ENCODE data around the gene ZNF319. TPM values are rescaled to one million over a fixed set of nuclear protein-coding genes. Genes with fewer than 3 reads are reported as not detected.

Gene ZNF319
- total and polyA plus RNA-seq, 10 of the 15 experiments (the other 5 are each of a cell fraction or from before 2014, with no cell fraction given) = 0.29 to 7.4 (median 1.7) TPM

DNA sequence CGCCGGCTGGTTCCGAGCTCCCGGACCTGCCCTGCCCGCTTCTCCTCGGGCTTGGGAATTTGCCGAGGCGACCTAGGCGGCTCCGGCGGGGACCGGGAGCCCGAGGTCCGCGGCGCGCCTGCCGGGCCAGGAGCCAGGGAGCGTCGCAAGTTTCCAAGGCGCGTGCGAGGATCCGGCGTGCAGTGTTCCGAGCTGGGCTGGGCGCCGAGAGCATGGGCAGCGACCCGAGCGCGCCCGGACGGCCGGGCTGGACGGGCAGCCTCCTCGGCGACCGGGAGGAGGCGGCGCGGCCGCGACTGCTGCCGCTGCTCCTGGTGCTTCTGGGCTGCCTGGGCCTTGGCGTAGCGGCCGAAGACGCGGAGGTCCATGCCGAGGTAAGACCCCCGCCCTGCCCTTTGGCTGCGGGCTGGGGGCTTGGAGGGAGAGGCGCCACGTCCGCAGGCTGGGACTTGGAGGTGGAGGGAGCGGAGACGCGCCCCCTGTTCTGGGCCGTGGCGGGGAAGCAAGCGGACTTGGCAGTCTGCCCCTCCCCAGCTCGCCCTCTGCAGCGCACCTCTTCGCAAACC lies 25.8 kb upstream of the ZNF319 start (continued):
- TF ChIP-seq, protein P1, sequence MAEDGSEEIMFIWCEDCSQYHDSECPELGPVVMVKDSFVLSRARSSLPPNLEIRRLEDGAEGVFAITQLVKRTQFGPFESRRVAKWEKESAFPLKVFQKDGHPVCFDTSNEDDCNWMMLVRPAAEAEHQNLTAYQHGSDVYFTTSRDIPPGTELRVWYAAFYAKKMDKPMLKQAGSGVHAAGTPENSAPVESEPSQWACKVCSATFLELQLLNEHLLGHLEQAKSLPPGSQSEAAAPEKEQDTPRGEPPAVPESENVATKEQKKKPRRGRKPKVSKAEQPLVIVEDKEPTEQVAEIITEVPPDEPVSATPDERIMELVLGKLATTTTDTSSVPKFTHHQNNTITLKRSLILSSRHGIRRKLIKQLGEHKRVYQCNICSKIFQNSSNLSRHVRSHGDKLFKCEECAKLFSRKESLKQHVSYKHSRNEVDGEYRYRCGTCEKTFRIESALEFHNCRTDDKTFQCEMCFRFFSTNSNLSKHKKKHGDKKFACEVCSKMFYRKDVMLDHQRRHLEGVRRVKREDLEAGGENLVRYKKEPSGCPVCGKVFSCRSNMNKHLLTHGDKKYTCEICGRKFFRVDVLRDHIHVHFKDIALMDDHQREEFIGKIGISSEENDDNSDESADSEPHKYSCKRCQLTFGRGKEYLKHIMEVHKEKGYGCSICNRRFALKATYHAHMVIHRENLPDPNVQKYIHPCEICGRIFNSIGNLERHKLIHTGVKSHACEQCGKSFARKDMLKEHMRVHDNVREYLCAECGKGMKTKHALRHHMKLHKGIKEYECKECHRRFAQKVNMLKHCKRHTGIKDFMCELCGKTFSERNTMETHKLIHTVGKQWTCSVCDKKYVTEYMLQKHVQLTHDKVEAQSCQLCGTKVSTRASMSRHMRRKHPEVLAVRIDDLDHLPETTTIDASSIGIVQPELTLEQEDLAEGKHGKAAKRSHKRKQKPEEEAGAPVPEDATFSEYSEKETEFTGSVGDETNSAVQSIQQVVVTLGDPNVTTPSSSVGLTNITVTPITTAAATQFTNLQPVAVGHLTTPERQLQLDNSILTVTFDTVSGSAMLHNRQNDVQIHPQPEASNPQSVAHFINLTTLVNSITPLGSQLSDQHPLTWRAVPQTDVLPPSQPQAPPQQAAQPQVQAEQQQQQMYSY (CRISPR knock-in tag; IDR thresholded peaks at IDR 0.05) = no peak
- TF ChIP-seq IKZF2 (IDR thresholded peaks at IDR 0.05) (no peak), BMI1 (IDR thresholded peaks at IDR 0.05; ENCODE audit: borderline replicate concordance) (no peak), RCOR1 (conservative IDR thresholded peaks at IDR 0.05; ENCODE audit: low read depth, low read length) (no peak), ESRRA (IDR thresholded peaks at IDR 0.05; ENCODE audit: low read length) (no peak), RUNX3 (IDR thresholded peaks at IDR 0.05; ENCODE audit: low read length) (no peak)

DNA sequence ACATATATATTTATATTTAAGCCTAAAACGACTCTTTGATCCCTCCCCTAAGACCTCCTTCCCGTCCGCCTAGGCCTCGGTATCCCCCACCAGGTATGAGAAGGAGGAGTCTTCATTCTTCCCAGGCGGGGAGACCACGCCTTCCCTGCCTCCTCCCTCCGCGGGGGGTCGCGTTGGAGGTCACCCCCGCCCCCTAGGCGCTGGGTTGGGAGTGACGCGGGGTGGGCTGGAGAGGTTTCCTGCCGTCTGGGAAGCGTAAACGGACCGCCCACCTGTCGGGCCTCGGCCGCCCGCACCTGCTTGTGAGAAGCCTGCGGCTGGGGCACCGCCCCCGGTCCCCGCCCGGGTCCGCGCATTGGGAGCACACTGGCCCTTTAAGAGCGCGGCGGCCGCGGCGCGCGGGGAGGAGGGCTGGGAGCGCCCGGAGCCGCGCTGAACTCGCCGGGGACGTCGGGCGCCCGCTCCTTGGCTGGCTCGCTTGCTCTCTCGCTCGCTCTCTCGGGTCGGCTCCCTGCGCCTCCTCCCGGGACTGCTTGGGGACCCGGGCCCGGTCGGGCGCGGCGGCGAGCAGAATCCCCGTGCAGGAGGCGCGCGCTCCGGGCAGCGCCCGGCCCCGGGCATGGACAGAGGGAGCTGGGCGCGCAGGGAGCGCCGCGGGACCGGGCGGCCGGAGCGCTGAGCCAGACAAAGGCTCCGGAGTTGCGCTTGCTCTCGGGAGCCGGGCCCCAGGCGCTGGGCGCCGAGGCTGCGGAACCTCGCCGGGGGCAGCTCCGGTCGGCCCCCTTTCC lies 25.1 kb upstream of the ZNF319 start, which contains the start of gene MMP15:
Gene MMP15, plus strand, starts transcription at position 404 of the 788 bp plus-strand sequence. CDS start 597 bp downstream, outside the sequence.
- ATAC-seq = peak; percentile 80
- H3K27ac ChIP-seq (ENCODE audit: control insufficient read depth, insufficient read depth) = no peak within 1 kb of the TSS
- peak in 1 of 2 experiments; percentile 29; a peak in 1 of 4 replicates for TF ChIP-seq BHLHE40 (IDR thresholded peaks at IDR 0.05; ENCODE audit: borderline replicate concordance in 1 of 2, low read depth in 2 of 2, low read length in 1 of 2)
- TF ChIP-seq ZNF622 (IDR thresholded peaks at IDR 0.05) = no peak
- TF ChIP-seq, protein P2, sequence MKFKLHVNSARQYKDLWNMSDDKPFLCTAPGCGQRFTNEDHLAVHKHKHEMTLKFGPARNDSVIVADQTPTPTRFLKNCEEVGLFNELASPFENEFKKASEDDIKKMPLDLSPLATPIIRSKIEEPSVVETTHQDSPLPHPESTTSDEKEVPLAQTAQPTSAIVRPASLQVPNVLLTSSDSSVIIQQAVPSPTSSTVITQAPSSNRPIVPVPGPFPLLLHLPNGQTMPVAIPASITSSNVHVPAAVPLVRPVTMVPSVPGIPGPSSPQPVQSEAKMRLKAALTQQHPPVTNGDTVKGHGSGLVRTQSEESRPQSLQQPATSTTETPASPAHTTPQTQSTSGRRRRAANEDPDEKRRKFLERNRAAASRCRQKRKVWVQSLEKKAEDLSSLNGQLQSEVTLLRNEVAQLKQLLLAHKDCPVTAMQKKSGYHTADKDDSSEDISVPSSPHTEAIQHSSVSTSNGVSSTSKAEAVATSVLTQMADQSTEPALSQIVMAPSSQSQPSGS (IDR thresholded peaks at IDR 0.05; ENCODE audit: low read length) = no peak
- no peak for TF ChIP-seq ZNF384 (IDR thresholded peaks at IDR 0.05; ENCODE audit: borderline replicate concordance, low read depth, low read length)
- TF ChIP-seq CBX5 (IDR thresholded peaks at IDR 0.05; ENCODE audit: low read depth) = no peak
- TF ChIP-seq LARP7 (IDR thresholded peaks at IDR 0.05) = peak; percentile 70
- 0 out of 2 replicates have a peak, but pooled peaks have one; percentile 33 for TF ChIP-seq DPF2 (IDR thresholded peaks at IDR 0.05)
- TF ChIP-seq ATF7 (IDR thresholded peaks at IDR 0.05; ENCODE audit: low read depth) = no peak
- TF ChIP-seq GATAD2B (conservative IDR thresholded peaks at IDR 0.05; ENCODE audit: low read depth) = peak; percentile 50; the same call in 1 of the 2 replicates
- TF ChIP-seq HDAC6 (IDR thresholded peaks at IDR 0.05; ENCODE audit: unreplicated experiment) = peak; percentile 85

More for the DNA sequence above, 25.1 kb upstream of the ZNF319 start, which contains the start of gene MMP15:
- Histone ChIP-seq H4K20me1 (ENCODE audit: control insufficient read depth, insufficient read depth) (no peaks in the 10 kb centered on the region), H2AFZ (ENCODE audit: control insufficient read depth, low read depth, low read length) (peak within 1 kb of the TSS; percentile 77), H3K4me2 (ENCODE audit: control insufficient read depth, insufficient read depth) (peak within 1 kb of the TSS; percentile 85), H3K9me3 (replicated peaks; ENCODE audit: control insufficient read depth, insufficient read depth, low read length) (no peaks in the 10 kb centered on the region), H3K4me3 (peak within 1 kb of the TSS; percentile 67), H3K27me3 (replicated peaks in 1 of 2; ENCODE audit: control insufficient read depth in 2 of 2, insufficient read depth in 2 of 2, low read length in 1 of 2) (peaks cover 11 to 13% of the 10 kb centered on the region in 2 experiments), H3K4me1 (ENCODE audit: control insufficient read depth, insufficient read depth, low read length) (no peaks in the 10 kb centered on the region; the same call in 1 of the 2 replicates), H3K36me3 (ENCODE audit: control insufficient read depth in 2 of 2, insufficient read depth in 2 of 2, low read length in 1 of 2) (no peaks in the 10 kb centered on the region), H3K9ac (ENCODE audit: control insufficient read depth, insufficient read depth, low read length) (peak within 1 kb of the TSS; percentile 7; the same call in 1 of the 2 replicates), H3K79me2 (ENCODE audit: control insufficient read depth, insufficient read depth, low read length) (no peaks in the 10 kb centered on the region)
- FAIRE-seq (no peak), DNase-seq (ENCODE audit: low read depth, low spot score) (no peak)
- BruUV-seq (replicated peaks) = no TSS peak
- ChIA-PET POLR2A (no interaction called here), RAD21 (ENCODE audit: unreplicated experiment) (interaction anchor here (1.0 to 3.8 kb wide), 3 partner anchors 85 to 102 kb away, joined by 3 to 27 read pairs (median 4); no protein-coding TSS in a partner anchor), CTCF (interaction anchor here (0.7 to 3.0 kb wide), 6 partner anchors 83 to 281 kb away, joined by 3 to 21 read pairs (median 4); no protein-coding TSS in a partner anchor), SMC1A (ENCODE audit: uncharacterized antibody, unreplicated experiment) (interaction anchor here (1.1 kb wide), 1 partner anchor 96 kb away, joined by 4 read pairs; no protein-coding TSS in a partner anchor)
- in situ Hi-C loops (cut with MboI) = no loop called here
- under 1% methylated on average over 62 of the region's 90 CpGs for WGBS (ENCODE audit: insufficient coverage, insufficient replicate concordance, low lambda C conversion rate, missing lambda C conversion rate)
- intact Hi-C loops (cut with micrococcal nuclease; ENCODE audit: unreplicated experiment) = loop anchor here (2.0 to 10.0 kb wide), 2 partner anchors 103 to 169 kb away; partner anchors contain the start of genes CFAP20 and CSNK2A2

Measured in GM12878 (cell line).